Frontal cortex (tissue), 4 donors: ENCODE results near the gene TMEM170B. TPM values are rescaled to one million over a fixed set of nuclear protein-coding genes. Genes with fewer than 3 reads are reported as not detected.
A peak's percentile ranks its signal among the peaks of the same experiment; 100 is the strongest.

Experiments
- DNase-seq, 2 donors: peaks; one replicate each; pipeline ENCODE4 v3.0.0; 2012; ENCODE audit warnings: low spot score in 2 of 2
- FAIRE-seq: peaks from 2 replicates; lab custom pipeline; 2012; peaks lifted over from hg19 to GRCh38; lab: Jason Lieb, UNC
- total RNA-seq: library from RNA; depleted of rRNA; stranded (reverse); fragments of >200 nt; gene quantifications from one replicate; pipeline ENCODE4 v1.2.3, GENCODE V29; 2014
- donor health status: control.
- donor health status: control.
- donor health status: control.

TMEM170B gene
- total RNA-seq, 1 donor from 2014 or later, result 51.8 TPM

GRCh38 chr6:11609324-11610071 lies 71.9 kb downstream of the TMEM170B start:
- DNase-seq (peak in 1 of 2 donors; percentile 41), FAIRE-seq (no peak)

- FAIRE-seq, result no peak
Measured at GRCh38 chr6:11613336-11613735, 75.8 kb downstream of the TMEM170B start.

GRCh38 chr6:11613858-11614257 lies 76.3 kb downstream of the TMEM170B start:
- FAIRE-seq (no peak), DNase-seq (no peak)

More at GRCh38 chr6:11613336-11613735, 75.8 kb downstream of the TMEM170B start:
- DNase-seq, result no peak

- DNase-seq, result no peak
- no peak for FAIRE-seq
Measured at GRCh38 chr6:11614534-11615213, 77.1 kb downstream of the TMEM170B start.

- FAIRE-seq, result no peak
Measured at GRCh38 chr6:11615214-11615602, 77.7 kb downstream of the TMEM170B start.

GRCh38 chr6:11616200-11616611 lies 78.7 kb downstream of the TMEM170B start:
- no peak for DNase-seq
- FAIRE-seq, result no peak

More at GRCh38 chr6:11615214-11615602, 77.7 kb downstream of the TMEM170B start:
- no peak for DNase-seq

- DNase-seq, result no peak
Measured at GRCh38 chr6:11618533-11618932, 81.0 kb downstream of the TMEM170B start.

GRCh38 chr6:11621119-11621518 lies 83.6 kb downstream of the TMEM170B start:
- FAIRE-seq (no peak), DNase-seq (no peak)

More at GRCh38 chr6:11618533-11618932, 81.0 kb downstream of the TMEM170B start:
- no peak for FAIRE-seq

GRCh38 chr6:11622156-11622555 lies 84.6 kb downstream of the TMEM170B start:
- DNase-seq (no peak), FAIRE-seq (no peak)

- FAIRE-seq (no peak), DNase-seq (no peak)
Measured at GRCh38 chr6:11623272-11623671, 85.7 kb downstream of the TMEM170B start.

GRCh38 chr6:11625302-11625701 lies 87.8 kb downstream of the TMEM170B start:
- FAIRE-seq, result no peak

GRCh38 chr6:11626356-11626755 lies 88.8 kb downstream of the TMEM170B start:
- DNase-seq, result no peak
- no peak for FAIRE-seq

More at GRCh38 chr6:11625302-11625701, 87.8 kb downstream of the TMEM170B start:
- no peak for DNase-seq

GRCh38 chr6:11628562-11628961 lies 91.0 kb downstream of the TMEM170B start:
- FAIRE-seq (no peak), DNase-seq (no peak)

- no peak for FAIRE-seq
Measured at GRCh38 chr6:11631008-11631407, 93.5 kb downstream of the TMEM170B start.

GRCh38 chr6:11631539-11631938 lies 94.0 kb downstream of the TMEM170B start:
- DNase-seq (no peak), FAIRE-seq (no peak)

More at GRCh38 chr6:11631008-11631407, 93.5 kb downstream of the TMEM170B start:
- no peak for DNase-seq

GRCh38 chr6:11632231-11632630 lies 94.7 kb downstream of the TMEM170B start:
- FAIRE-seq (no peak), DNase-seq (no peak)

- DNase-seq (no peak), FAIRE-seq (no peak)
Measured at GRCh38 chr6:11632795-11633511, 95.4 kb downstream of the TMEM170B start.
